Activated naive CD4-positive, alpha-beta T cell treated with anti-CD3 and anti-CD28 coated beads, Interleukin-2, amount 10 ng/mL, durations not matched to agents 7 days and 5 days (primary cell): ENCODE data around the gene RAD51B.

ENCODE experiments used
- CTCF ChIA-PET: fragments of 350-600 bp; sonication (Branson Sonifier 250); formaldehyde crosslinking; loops from one replicate; lab custom pipeline; 2021; ENCODE audit warnings: antibody characterized with exemption; lab: Charles Lee
- DNase-seq: peaks from one replicate; pipeline ENCODE4 v3.0.0-alpha.2; 2020
- H3K27ac Mint-ChIP-seq: one replicate; pipeline ENCODE4 v1.8.0; 2021; ENCODE audit warnings: mild to moderate bottlenecking, moderate library complexity, mixed read lengths
- H3K27me3 Mint-ChIP-seq: one replicate; pipeline ENCODE4 v1.8.0; 2021; ENCODE audit warnings: mild to moderate bottlenecking, mixed read lengths
- H3K36me3 Mint-ChIP-seq: one replicate; pipeline ENCODE4 v1.8.0; 2021; ENCODE audit warnings: mixed read lengths
- H3K4me1 Mint-ChIP-seq: one replicate; pipeline ENCODE4 v1.8.0; 2021; ENCODE audit warnings: mixed read lengths
- H3K4me3 Mint-ChIP-seq: one replicate; pipeline ENCODE4 v1.8.0; 2021; ENCODE audit warnings: mild to moderate bottlenecking, moderate library complexity, mixed read lengths
- H3K9me3 Mint-ChIP-seq: one replicate; pipeline ENCODE4 v1.8.0; 2021; ENCODE audit warnings: mixed read lengths

The RAD51B gene

GRCh38 chr14:68337279-68337678 is 517.7 kb downstream of the RAD51B start:
- CTCF ChIA-PET: no interaction called here
- Mint-ChIP-seq H3K4me3 (no peak overlapping the region), H3K36me3 (peaks cover 2% of the 10 kb centered on the region), H3K27ac (no peak overlapping the region), H3K9me3 (no peaks in the 10 kb centered on the region), H3K4me1 (peaks cover 11% of the 10 kb centered on the region), H3K27me3 (no peaks in the 10 kb centered on the region)
- no peak for DNase-seq

GRCh38 chr14:68340262-68340661 is 520.7 kb downstream of the RAD51B start:
- CTCF ChIA-PET: no interaction called here
- Mint-ChIP-seq H3K36me3 (peaks cover 5% of the 10 kb centered on the region), H3K4me1 (peaks cover 14% of the 10 kb centered on the region), H3K27ac (no peak overlapping the region), H3K27me3 (no peaks in the 10 kb centered on the region), H3K9me3 (peaks cover 3% of the 10 kb centered on the region), H3K4me3 (no peak overlapping the region)
- DNase-seq: no peak

GRCh38 chr14:68341411-68342212 is 522.0 kb downstream of the RAD51B start:
- peaks cover 5% of the 10 kb centered on the region for H3K9me3 Mint-ChIP-seq
- DNase-seq: no peak
- H3K4me1 Mint-ChIP-seq: peaks cover 14% of the 10 kb centered on the region
- no peaks in the 10 kb centered on the region for H3K27me3 Mint-ChIP-seq
- H3K27ac Mint-ChIP-seq: no peak overlapping the region
- CTCF ChIA-PET: no interaction called here
- peaks cover 7% of the 10 kb centered on the region for H3K36me3 Mint-ChIP-seq
- no peak overlapping the region for H3K4me3 Mint-ChIP-seq

DNA sequence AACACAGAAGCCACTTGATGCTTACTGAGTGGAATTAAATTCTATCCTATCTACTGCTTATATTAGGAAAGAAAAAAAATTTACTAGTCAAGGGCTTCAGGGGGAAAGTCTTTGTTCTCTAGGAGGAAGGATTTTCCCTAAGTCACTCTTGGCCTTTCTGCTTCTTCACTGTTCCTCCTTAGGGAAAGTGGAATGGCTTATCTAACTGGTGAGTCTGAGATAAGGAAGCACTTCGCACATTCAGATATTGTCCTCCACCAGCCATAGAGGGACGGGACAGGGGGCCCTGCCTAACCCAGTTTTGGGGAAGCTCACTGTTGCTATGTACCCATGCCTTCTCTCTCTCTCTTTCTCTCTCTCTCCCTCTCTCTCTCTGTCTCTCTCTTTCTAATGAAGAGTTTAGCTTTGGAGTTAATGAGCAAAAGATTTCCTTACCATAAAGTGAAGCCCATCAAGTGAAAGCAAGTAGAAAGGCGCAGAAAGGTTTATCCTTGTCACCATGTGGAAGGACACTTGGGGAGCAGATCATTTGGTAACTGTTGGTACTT is 522.7 kb downstream of the RAD51B start:
- CTCF ChIA-PET: no interaction called here
- Mint-ChIP-seq H3K4me1 (peaks cover 14% of the 10 kb centered on the region), H3K4me3 (no peak overlapping the region), H3K36me3 (peaks cover 7% of the 10 kb centered on the region), H3K9me3 (peaks cover 5% of the 10 kb centered on the region), H3K27me3 (no peaks in the 10 kb centered on the region), H3K27ac (no peak overlapping the region)
- DNase-seq: no peak

GRCh38 chr14:68343534-68344118 is 524.0 kb downstream of the RAD51B start:
- H3K27me3 Mint-ChIP-seq: no peaks in the 10 kb centered on the region
- CTCF ChIA-PET: no interaction called here

GRCh38 chr14:68345738-68346137 is 526.2 kb downstream of the RAD51B start:
- H3K9me3 Mint-ChIP-seq: peaks cover 5% of the 10 kb centered on the region
- H3K27ac Mint-ChIP-seq: no peak overlapping the region
- no peaks in the 10 kb centered on the region for H3K27me3 Mint-ChIP-seq
- no peak overlapping the region for H3K4me3 Mint-ChIP-seq
- no peak for DNase-seq
- H3K36me3 Mint-ChIP-seq: peaks cover 7% of the 10 kb centered on the region
- CTCF ChIA-PET: no interaction called here
- peaks cover 14% of the 10 kb centered on the region for H3K4me1 Mint-ChIP-seq

More at GRCh38 chr14:68343534-68344118, 524.0 kb downstream of the RAD51B start:
- DNase-seq: no peak
- Mint-ChIP-seq H3K36me3 (peaks cover 7% of the 10 kb centered on the region), H3K9me3 (peaks cover 5% of the 10 kb centered on the region), H3K4me1 (peaks cover 14% of the 10 kb centered on the region), H3K4me3 (no peak overlapping the region), H3K27ac (no peak overlapping the region)

DNA sequence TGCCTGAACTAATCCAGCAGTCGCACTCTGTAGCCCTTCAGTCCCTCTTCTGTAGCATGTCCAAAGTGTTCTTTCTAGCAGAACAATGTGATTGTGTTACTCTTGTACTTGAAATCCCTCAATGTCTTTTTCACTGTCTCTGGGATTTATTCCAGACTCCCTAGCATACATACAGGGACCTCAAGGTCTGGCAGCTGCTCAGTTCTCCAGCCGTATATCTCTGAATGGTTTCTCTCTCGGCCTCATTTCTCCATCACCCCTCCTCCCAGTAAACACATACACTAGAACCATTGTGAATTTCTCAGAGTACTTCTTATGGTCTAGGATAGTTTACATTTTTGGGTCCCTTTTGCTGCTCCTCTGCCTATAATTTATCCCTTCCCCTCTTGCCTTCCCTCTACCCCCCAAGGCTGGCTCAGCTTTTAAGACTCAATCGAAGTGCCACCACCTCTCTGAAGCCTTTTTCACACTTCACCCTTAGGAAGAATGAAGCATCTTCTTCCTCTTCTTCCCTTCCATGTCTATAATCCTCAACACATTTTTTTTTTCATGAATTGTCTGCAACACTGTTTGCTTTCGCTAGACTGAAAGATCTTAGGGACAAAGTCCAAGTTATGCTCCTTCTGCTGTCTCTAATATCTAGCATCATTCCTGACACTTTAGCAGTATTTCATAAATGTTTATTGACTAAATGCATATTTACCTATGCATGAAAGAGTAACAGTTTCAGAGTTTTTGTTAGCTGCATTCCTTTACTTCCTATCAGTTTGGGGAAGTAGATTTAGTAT is 527.2 kb downstream of the RAD51B start:
- Mint-ChIP-seq H3K4me3 (no peak overlapping the region), H3K36me3 (peaks cover 7% of the 10 kb centered on the region), H3K27ac (no peak overlapping the region), H3K27me3 (no peaks in the 10 kb centered on the region), H3K4me1 (peaks cover 8% of the 10 kb centered on the region), H3K9me3 (peaks cover 5% of the 10 kb centered on the region)
- CTCF ChIA-PET: interaction anchor here (0.5 kb wide), 1 partner anchor 431 kb away, joined by 3 read pairs; no protein-coding TSS in a partner anchor
- DNase-seq: no peak

DNA sequence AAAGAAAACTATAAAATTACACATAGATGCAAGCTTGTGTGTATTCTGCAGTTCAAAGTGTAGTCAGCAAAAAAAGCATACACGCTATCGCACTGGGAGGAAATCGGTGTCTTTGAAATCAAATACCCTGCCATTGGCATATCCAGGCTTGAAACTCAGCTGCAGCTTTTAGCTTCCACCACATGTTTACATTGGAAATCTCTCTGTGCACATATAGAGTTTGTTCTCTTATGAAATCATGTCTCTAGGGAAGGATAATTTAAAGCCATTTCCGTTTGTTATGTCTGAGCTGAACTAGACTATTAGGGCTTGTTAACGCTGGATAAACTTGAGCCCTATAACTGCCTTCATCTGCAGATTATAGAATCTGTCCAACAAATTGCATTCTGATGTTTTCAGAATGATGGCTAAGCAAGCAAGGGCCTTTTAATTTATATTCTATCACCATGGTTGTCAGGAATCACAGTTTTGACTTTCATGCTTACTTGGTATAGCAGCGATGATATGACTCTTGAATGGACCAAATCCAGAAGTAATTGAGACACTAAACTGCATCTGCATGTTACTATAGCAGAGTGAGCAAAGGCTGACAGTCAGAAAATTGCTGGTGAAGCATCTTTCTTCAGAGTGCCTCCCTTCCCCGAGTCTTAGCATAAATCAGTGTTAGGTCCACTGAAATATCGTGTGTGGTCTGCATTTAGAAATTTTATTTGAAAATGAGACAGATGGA is 530.5 kb downstream of the RAD51B start:
- Mint-ChIP-seq H3K27ac (no peak overlapping the region), H3K4me1 (no peaks in the 10 kb centered on the region), H3K4me3 (no peak overlapping the region), H3K27me3 (no peaks in the 10 kb centered on the region), H3K36me3 (peaks cover 3% of the 10 kb centered on the region), H3K9me3 (peaks cover 4% of the 10 kb centered on the region)
- CTCF ChIA-PET: no interaction called here
- no peak for DNase-seq

GRCh38 chr14:68355415-68355814 is 535.8 kb downstream of the RAD51B start:
- Mint-ChIP-seq H3K4me1 (no peaks in the 10 kb centered on the region), H3K36me3 (no peaks in the 10 kb centered on the region), H3K9me3 (peaks cover 1% of the 10 kb centered on the region), H3K27me3 (no peaks in the 10 kb centered on the region), H3K27ac (no peak overlapping the region), H3K4me3 (no peak overlapping the region)
- CTCF ChIA-PET: no interaction called here
- DNase-seq: no peak

- peaks cover 3% of the 10 kb centered on the region for H3K4me1 Mint-ChIP-seq
- CTCF ChIA-PET: no interaction called here
These were observed 538.2 kb downstream of the RAD51B start for GRCh38 chr14:68357777-68358176.

GRCh38 chr14:68358500-68358899 is 538.9 kb downstream of the RAD51B start:
- Mint-ChIP-seq H3K36me3 (no peaks in the 10 kb centered on the region), H3K9me3 (peaks cover 1% of the 10 kb centered on the region), H3K4me1 (peaks cover 5% of the 10 kb centered on the region), H3K27me3 (no peaks in the 10 kb centered on the region), H3K4me3 (no peak overlapping the region), H3K27ac (no peak overlapping the region)
- DNase-seq: no peak
- CTCF ChIA-PET: no interaction called here

More at GRCh38 chr14:68357777-68358176, 538.2 kb downstream of the RAD51B start:
- Mint-ChIP-seq H3K27ac (no peak overlapping the region), H3K4me3 (no peak overlapping the region), H3K9me3 (peaks cover 1% of the 10 kb centered on the region), H3K36me3 (no peaks in the 10 kb centered on the region), H3K27me3 (no peaks in the 10 kb centered on the region)
- DNase-seq: no peak

GRCh38 chr14:68359022-68359836 is 539.6 kb downstream of the RAD51B start:
- Mint-ChIP-seq H3K27me3 (no peaks in the 10 kb centered on the region), H3K4me1 (peaks cover 7% of the 10 kb centered on the region), H3K27ac (no peak overlapping the region), H3K4me3 (no peak overlapping the region), H3K9me3 (peaks cover 1% of the 10 kb centered on the region), H3K36me3 (no peaks in the 10 kb centered on the region)
- CTCF ChIA-PET: no interaction called here
- no peak for DNase-seq

GRCh38 chr14:68359837-68360552 is 540.4 kb downstream of the RAD51B start:
- Mint-ChIP-seq H3K27me3 (no peaks in the 10 kb centered on the region), H3K9me3 (peaks cover 1% of the 10 kb centered on the region), H3K4me3 (no peak overlapping the region), H3K27ac (no peak overlapping the region), H3K4me1 (peaks cover 7% of the 10 kb centered on the region), H3K36me3 (no peaks in the 10 kb centered on the region)
- DNase-seq: no peak
- CTCF ChIA-PET: no interaction called here
